ENCODE data around the gene INSM1.
A peak's percentile ranks its signal among the peaks of the same experiment; 100 is the strongest.

The INSM1 gene

GRCh38 chr20:20393207-20394120, 25.6 kb downstream of the INSM1 start:
- DNase-seq (ENCODE audit: low spot score): no peak

GRCh38 chr20:20395087-20395486, 27.2 kb downstream of the INSM1 start:
- no peak for DNase-seq (ENCODE audit: low spot score)

GRCh38 chr20:20395903-20396568, 28.1 kb downstream of the INSM1 start:
- no peak for DNase-seq (ENCODE audit: low spot score)

GRCh38 chr20:20396794-20397193, 28.9 kb downstream of the INSM1 start:
- no peak for DNase-seq (ENCODE audit: low spot score)

- no peak for DNase-seq (ENCODE audit: low spot score)
These were observed 30.2 kb downstream of the INSM1 start for GRCh38 chr20:20398123-20398522.

- no peak for DNase-seq (ENCODE audit: low spot score)
These were observed 31.9 kb downstream of the INSM1 start for GRCh38 chr20:20399531-20400500.

- no peak for DNase-seq (ENCODE audit: low spot score)
These were observed 34.1 kb downstream of the INSM1 start for GRCh38 chr20:20401991-20402390.

GRCh38 chr20:20404633-20405032, 36.7 kb downstream of the INSM1 start:
- no peak for DNase-seq (ENCODE audit: low spot score)

GRCh38 chr20:20405623-20406022, 37.7 kb downstream of the INSM1 start:
- DNase-seq (ENCODE audit: low spot score): no peak

- DNase-seq (ENCODE audit: low spot score): no peak
These were observed 38.4 kb downstream of the INSM1 start for GRCh38 chr20:20406306-20406705.

- peak; percentile 46 for DNase-seq (ENCODE audit: low spot score)
These were observed 40.2 kb downstream of the INSM1 start for GRCh38 chr20:20407891-20408805.

- no peak for DNase-seq (ENCODE audit: low spot score)
These were observed 41.4 kb downstream of the INSM1 start for GRCh38 chr20:20409331-20409730.

GRCh38 chr20:20410678-20411077, 42.8 kb downstream of the INSM1 start:
- no peak for DNase-seq (ENCODE audit: low spot score)

GRCh38 chr20:20411402-20411801, 43.5 kb downstream of the INSM1 start:
- DNase-seq (ENCODE audit: low spot score): no peak

GRCh38 chr20:20411836-20412235, 43.9 kb downstream of the INSM1 start:
- DNase-seq (ENCODE audit: low spot score): no peak

GRCh38 chr20:20412750-20413149, 44.8 kb downstream of the INSM1 start:
- DNase-seq (ENCODE audit: low spot score): no peak

- DNase-seq (ENCODE audit: low spot score): no peak
These were observed 45.9 kb downstream of the INSM1 start for GRCh38 chr20:20413810-20414281.

- DNase-seq (ENCODE audit: low spot score): no peak
These were observed 46.8 kb downstream of the INSM1 start for GRCh38 chr20:20414640-20415220.

GRCh38 chr20:20415321-20415720, 47.4 kb downstream of the INSM1 start:
- DNase-seq (ENCODE audit: low spot score): no peak

- DNase-seq (ENCODE audit: low spot score): no peak
These were observed 50.2 kb downstream of the INSM1 start for GRCh38 chr20:20417876-20418676.
